Activated T-helper 1 cell treated with anti-CD3 and anti-CD28 coated beads, Interleukin-12 subunit alpha, Interleukin-12 subunit beta, Interleukin-2, Interleukin-4 antibody, amounts not matched to agents 30 ng/mL and 10 ng/mL and 1 ng/mL, durations not matched to agents 14 hours and 24 hours and 36 hours (primary cell): ENCODE measurements around the gene PTK6. TPM values are rescaled to one million over a fixed set of nuclear protein-coding genes. Genes with fewer than 3 reads are reported as not detected.

Experiments used
- DNase-seq: peaks from one replicate; pipeline ENCODE4 v3.0.0; 2021; ENCODE audit warnings: low spot score
- H3K27ac Mint-ChIP-seq: one replicate; pipeline ENCODE4 v1.8.0; 2021; ENCODE audit warnings: mild to moderate bottlenecking, mixed read lengths
- H3K27me3 Mint-ChIP-seq: one replicate; pipeline ENCODE4 v1.8.0; 2022; ENCODE audit warnings: mild to moderate bottlenecking, moderate library complexity, mixed read lengths; ENCODE audit not compliant: insufficient read depth
- H3K36me3 Mint-ChIP-seq: one replicate; pipeline ENCODE4 v1.8.0; 2021; ENCODE audit warnings: low read depth, mixed read lengths
- H3K4me1 Mint-ChIP-seq: one replicate; pipeline ENCODE4 v1.8.0; 2021; ENCODE audit warnings: low read depth, mixed read lengths
- H3K4me3 Mint-ChIP-seq: one replicate; pipeline ENCODE4 v1.8.0; 2021; ENCODE audit warnings: mild to moderate bottlenecking, moderate library complexity, mixed read lengths
- H3K9me3 Mint-ChIP-seq: one replicate; pipeline ENCODE4 v1.8.0; 2021; ENCODE audit warnings: mixed read lengths
- intact Hi-C: fragments of 100-400 bp; cut with micrococcal nuclease; formaldehyde crosslinking; loops from one replicate; pipeline ENCODE4 v1.15.1; 2024
- total RNA-seq: library from RNA; stranded (reverse); gene quantifications from 2 replicates; pipeline ENCODE4 v1.2.3, GENCODE V29; 2022

Gene PTK6
- total RNA-seq, 1 donor from 2014 or later, result 0.16 TPM

GRCh38 chr20:63548542-63548941 lies 11.4 kb upstream of the PTK6 start:
- no peak overlapping the region for H3K27ac Mint-ChIP-seq
- no peak overlapping the region for H3K4me3 Mint-ChIP-seq
- peaks cover 19% of the 10 kb centered on the region for H3K27me3 Mint-ChIP-seq
- no peak for DNase-seq
- H3K36me3 Mint-ChIP-seq, result no peaks in the 10 kb centered on the region
- H3K9me3 Mint-ChIP-seq, result no peaks in the 10 kb centered on the region
- intact Hi-C loops, result no loop called here
- H3K4me1 Mint-ChIP-seq, result peaks cover 9% of the 10 kb centered on the region

GRCh38 chr20:63547725-63548480 lies 10.7 kb upstream of the PTK6 start, which contains the start of gene SRMS:
Gene SRMS, minus strand, starts transcription at chr20:63547749. Its CDS starts 286 bp downstream, at chr20:63547463.
- no peak for DNase-seq
- H3K4me1 Mint-ChIP-seq, result peaks cover 6% of the 10 kb centered on the region
- H3K36me3 Mint-ChIP-seq, result no peaks in the 10 kb centered on the region
- H3K27me3 Mint-ChIP-seq, result peaks cover 19% of the 10 kb centered on the region
- H3K4me3 Mint-ChIP-seq, result no peak within 1 kb of the TSS
- no peaks in the 10 kb centered on the region for H3K9me3 Mint-ChIP-seq
- no peak within 1 kb of the TSS for H3K27ac Mint-ChIP-seq
- intact Hi-C loops, result no loop called here

- Mint-ChIP-seq H3K27ac (no peak overlapping the region), H3K36me3 (no peaks in the 10 kb centered on the region), H3K4me3 (no peak overlapping the region), H3K4me1 (no peaks in the 10 kb centered on the region), H3K9me3 (no peaks in the 10 kb centered on the region), H3K27me3 (peaks cover 16% of the 10 kb centered on the region)
- intact Hi-C loops, result no loop called here
- no peak for DNase-seq
Measured at GRCh38 chr20:63546956-63547724, 10.0 kb upstream of the PTK6 start.

- no peaks in the 10 kb centered on the region for H3K36me3 Mint-ChIP-seq
- intact Hi-C loops, result no loop called here
- no peak for DNase-seq
- peaks cover 13% of the 10 kb centered on the region for H3K27me3 Mint-ChIP-seq
- H3K27ac Mint-ChIP-seq, result no peak overlapping the region
- H3K9me3 Mint-ChIP-seq, result no peaks in the 10 kb centered on the region
- no peak overlapping the region for H3K4me3 Mint-ChIP-seq
- no peaks in the 10 kb centered on the region for H3K4me1 Mint-ChIP-seq
Measured at GRCh38 chr20:63546256-63546955, 9.2 kb upstream of the PTK6 start.

- H3K4me3 Mint-ChIP-seq, result no peak overlapping the region
- no peak for DNase-seq
- no peaks in the 10 kb centered on the region for H3K36me3 Mint-ChIP-seq
- H3K27ac Mint-ChIP-seq, result no peak overlapping the region
- peaks cover 13% of the 10 kb centered on the region for H3K27me3 Mint-ChIP-seq
- H3K4me1 Mint-ChIP-seq, result no peaks in the 10 kb centered on the region
- no peaks in the 10 kb centered on the region for H3K9me3 Mint-ChIP-seq
- intact Hi-C loops, result no loop called here
Measured at GRCh38 chr20:63545814-63546213, 8.6 kb upstream of the PTK6 start.

- peaks cover 8% of the 10 kb centered on the region for H3K27me3 Mint-ChIP-seq
- intact Hi-C loops, result no loop called here
- H3K36me3 Mint-ChIP-seq, result no peaks in the 10 kb centered on the region
- no peaks in the 10 kb centered on the region for H3K9me3 Mint-ChIP-seq
- H3K27ac Mint-ChIP-seq, result no peak overlapping the region
- no peak for DNase-seq
- H3K4me1 Mint-ChIP-seq, result no peaks in the 10 kb centered on the region
- no peak overlapping the region for H3K4me3 Mint-ChIP-seq
Measured at GRCh38 chr20:63544958-63545516, 7.9 kb upstream of the PTK6 start.

- Mint-ChIP-seq H3K4me1 (no peaks in the 10 kb centered on the region), H3K27me3 (peaks cover 4% of the 10 kb centered on the region), H3K36me3 (no peaks in the 10 kb centered on the region), H3K9me3 (no peaks in the 10 kb centered on the region), H3K27ac (no peak overlapping the region), H3K4me3 (no peak overlapping the region)
- intact Hi-C loops, result no loop called here
- DNase-seq, result no peak
Measured at GRCh38 chr20:63544241-63544957, 7.2 kb upstream of the PTK6 start.

GRCh38 chr20:63543733-63544132 lies 6.6 kb upstream of the PTK6 start:
- H3K27me3 Mint-ChIP-seq, result peaks cover 3% of the 10 kb centered on the region
- no peak for DNase-seq
- no peaks in the 10 kb centered on the region for H3K36me3 Mint-ChIP-seq
- no peak overlapping the region for H3K27ac Mint-ChIP-seq
- H3K4me1 Mint-ChIP-seq, result no peaks in the 10 kb centered on the region
- H3K4me3 Mint-ChIP-seq, result no peak overlapping the region
- no peaks in the 10 kb centered on the region for H3K9me3 Mint-ChIP-seq
- intact Hi-C loops, result no loop called here

- Mint-ChIP-seq H3K27ac (no peak overlapping the region), H3K36me3 (no peaks in the 10 kb centered on the region), H3K4me3 (no peak overlapping the region), H3K4me1 (no peaks in the 10 kb centered on the region), H3K27me3 (peaks cover 3% of the 10 kb centered on the region), H3K9me3 (no peaks in the 10 kb centered on the region)
- intact Hi-C loops, result no loop called here
- DNase-seq, result no peak
Measured at GRCh38 chr20:63543131-63543530, 6.0 kb upstream of the PTK6 start.

GRCh38 chr20:63542696-63543095 lies 5.5 kb upstream of the PTK6 start:
- Mint-ChIP-seq H3K9me3 (no peaks in the 10 kb centered on the region), H3K27me3 (peaks cover 3% of the 10 kb centered on the region), H3K36me3 (no peaks in the 10 kb centered on the region), H3K4me1 (no peaks in the 10 kb centered on the region), H3K27ac (no peak overlapping the region), H3K4me3 (no peak overlapping the region)
- DNase-seq, result no peak
- intact Hi-C loops, result no loop called here

- H3K4me1 Mint-ChIP-seq, result no peaks in the 10 kb centered on the region
- peaks cover 3% of the 10 kb centered on the region for H3K27me3 Mint-ChIP-seq
- no peak overlapping the region for H3K27ac Mint-ChIP-seq
- no peak overlapping the region for H3K4me3 Mint-ChIP-seq
- H3K36me3 Mint-ChIP-seq, result no peaks in the 10 kb centered on the region
- DNase-seq, result no peak
- intact Hi-C loops, result no loop called here
- H3K9me3 Mint-ChIP-seq, result no peaks in the 10 kb centered on the region
Measured at GRCh38 chr20:63542031-63542559, 4.9 kb upstream of the PTK6 start.

- Mint-ChIP-seq H3K4me3 (no peak overlapping the region), H3K4me1 (no peaks in the 10 kb centered on the region), H3K9me3 (no peaks in the 10 kb centered on the region), H3K36me3 (no peaks in the 10 kb centered on the region), H3K27ac (no peak overlapping the region), H3K27me3 (no peaks in the 10 kb centered on the region)
- DNase-seq, result no peak
- intact Hi-C loops, result no loop called here
Measured at GRCh38 chr20:63541371-63541770, 4.2 kb upstream of the PTK6 start.
